Activated T-helper 2 cell treated with anti-CD3 and anti-CD28 coated beads, Interferon-gamma antibody, Interleukin-2, Interleukin-4, amounts not matched to agents 10 μg/mL and 5 μg/mL and 100 μg/mL, durations not matched to agents 14 hours and 24 hours and 36 hours (primary cell): ENCODE results near the gene ADCY9. TPM values are rescaled to one million over a fixed set of nuclear protein-coding genes. Genes with fewer than 3 reads are reported as not detected.

Experiments
- DNase-seq: peaks from one replicate; pipeline ENCODE4 v3.0.0; 2021; ENCODE audit warnings: low spot score
- H3K27ac Mint-ChIP-seq: one replicate; pipeline ENCODE4 v1.8.0; 2021; ENCODE audit warnings: mixed read lengths
- H3K27me3 Mint-ChIP-seq: one replicate; pipeline ENCODE4 v1.8.0; 2021; ENCODE audit warnings: low read depth, mixed read lengths
- H3K36me3 Mint-ChIP-seq: one replicate; pipeline ENCODE4 v1.8.0; 2021; ENCODE audit warnings: low read depth, mixed read lengths
- H3K4me1 Mint-ChIP-seq: one replicate; pipeline ENCODE4 v1.8.0; 2021; ENCODE audit warnings: low read depth, mixed read lengths
- H3K4me3 Mint-ChIP-seq: one replicate; pipeline ENCODE4 v1.8.0; 2021; ENCODE audit warnings: low read depth, mild to moderate bottlenecking, moderate library complexity, mixed read lengths
- H3K9me3 Mint-ChIP-seq: one replicate; pipeline ENCODE4 v1.8.0; 2021; ENCODE audit warnings: mixed read lengths
- intact Hi-C: fragments of 100-400 bp; cut with micrococcal nuclease; formaldehyde crosslinking; loops from one replicate; pipeline ENCODE4 v1.15.1; 2023
- total RNA-seq: library from RNA; stranded (reverse); gene quantifications from 2 replicates; pipeline ENCODE4 v1.2.3, GENCODE V29; 2022

ADCY9 gene
- total RNA-seq, 1 donor from 2014 or later = 7.7 TPM

GRCh38 chr16:3988824-3989223 lies 127.4 kb downstream of the ADCY9 start:
- Mint-ChIP-seq H3K27ac (no peak overlapping the region), H3K36me3 (no peaks in the 10 kb centered on the region), H3K27me3 (no peaks in the 10 kb centered on the region), H3K4me1 (no peaks in the 10 kb centered on the region), H3K4me3 (no peak overlapping the region), H3K9me3 (no peaks in the 10 kb centered on the region)
- no peak for DNase-seq
- intact Hi-C loops = no loop called here

GRCh38 chr16:3988011-3988410 lies 128.2 kb downstream of the ADCY9 start:
- Mint-ChIP-seq H3K27ac (no peak overlapping the region), H3K9me3 (no peaks in the 10 kb centered on the region), H3K27me3 (no peaks in the 10 kb centered on the region), H3K4me3 (no peak overlapping the region), H3K36me3 (no peaks in the 10 kb centered on the region), H3K4me1 (no peaks in the 10 kb centered on the region)
- intact Hi-C loops = no loop called here
- no peak for DNase-seq

GRCh38 chr16:3987231-3987630 lies 129.0 kb downstream of the ADCY9 start:
- Mint-ChIP-seq H3K9me3 (no peaks in the 10 kb centered on the region), H3K4me3 (no peak overlapping the region), H3K36me3 (no peaks in the 10 kb centered on the region), H3K27ac (no peak overlapping the region), H3K4me1 (peaks cover 2% of the 10 kb centered on the region), H3K27me3 (no peaks in the 10 kb centered on the region)
- DNase-seq = no peak
- intact Hi-C loops = no loop called here

- intact Hi-C loops = no loop called here
- DNase-seq = no peak
- no peaks in the 10 kb centered on the region for H3K36me3 Mint-ChIP-seq
- no peaks in the 10 kb centered on the region for H3K9me3 Mint-ChIP-seq
- H3K27me3 Mint-ChIP-seq = no peaks in the 10 kb centered on the region
- H3K27ac Mint-ChIP-seq = no peak overlapping the region
- no peak overlapping the region for H3K4me3 Mint-ChIP-seq
- H3K4me1 Mint-ChIP-seq = peaks cover 2% of the 10 kb centered on the region
Measured at GRCh38 chr16:3986235-3986544, 130.1 kb downstream of the ADCY9 start.

GRCh38 chr16:3984111-3985060 lies 131.9 kb downstream of the ADCY9 start:
- H3K4me3 Mint-ChIP-seq = no peak overlapping the region
- H3K9me3 Mint-ChIP-seq = no peaks in the 10 kb centered on the region
- no peaks in the 10 kb centered on the region for H3K36me3 Mint-ChIP-seq
- no peak overlapping the region for H3K27ac Mint-ChIP-seq
- intact Hi-C loops = no loop called here
- no peak for DNase-seq
- H3K27me3 Mint-ChIP-seq = no peaks in the 10 kb centered on the region
- H3K4me1 Mint-ChIP-seq = peaks cover 2% of the 10 kb centered on the region

- intact Hi-C loops = no loop called here
- Mint-ChIP-seq H3K27ac (no peak overlapping the region), H3K36me3 (no peaks in the 10 kb centered on the region), H3K4me1 (peaks cover 2% of the 10 kb centered on the region), H3K4me3 (no peak overlapping the region), H3K9me3 (no peaks in the 10 kb centered on the region), H3K27me3 (no peaks in the 10 kb centered on the region)
- peak; percentile 26 for DNase-seq
Measured at GRCh38 chr16:3983081-3983520, 133.1 kb downstream of the ADCY9 start.

GRCh38 chr16:3982216-3982615 lies 134.0 kb downstream of the ADCY9 start:
- Mint-ChIP-seq H3K4me3 (no peak overlapping the region), H3K9me3 (no peaks in the 10 kb centered on the region), H3K27ac (no peak overlapping the region), H3K36me3 (no peaks in the 10 kb centered on the region), H3K27me3 (no peaks in the 10 kb centered on the region), H3K4me1 (peaks cover 2% of the 10 kb centered on the region)
- DNase-seq = no peak
- intact Hi-C loops = no loop called here

GRCh38 chr16:3980253-3981111 lies 135.8 kb downstream of the ADCY9 start:
- Mint-ChIP-seq H3K4me3 (no peak overlapping the region), H3K36me3 (no peaks in the 10 kb centered on the region), H3K9me3 (no peaks in the 10 kb centered on the region)

GRCh38 chr16:3979518-3979917 lies 136.7 kb downstream of the ADCY9 start:
- Mint-ChIP-seq H3K27ac (no peak overlapping the region), H3K27me3 (no peaks in the 10 kb centered on the region), H3K9me3 (no peaks in the 10 kb centered on the region), H3K36me3 (no peaks in the 10 kb centered on the region), H3K4me3 (no peak overlapping the region), H3K4me1 (peaks cover 2% of the 10 kb centered on the region)
- DNase-seq = no peak
- intact Hi-C loops = no loop called here

More at GRCh38 chr16:3980253-3981111, 135.8 kb downstream of the ADCY9 start:
- intact Hi-C loops = no loop called here
- Mint-ChIP-seq H3K4me1 (peaks cover 2% of the 10 kb centered on the region), H3K27ac (no peak overlapping the region), H3K27me3 (no peaks in the 10 kb centered on the region)
- DNase-seq = no peak

GRCh38 chr16:3979070-3979469 lies 137.2 kb downstream of the ADCY9 start:
- Mint-ChIP-seq H3K9me3 (no peaks in the 10 kb centered on the region), H3K4me1 (peaks cover 2% of the 10 kb centered on the region), H3K36me3 (no peaks in the 10 kb centered on the region), H3K4me3 (no peak overlapping the region), H3K27me3 (no peaks in the 10 kb centered on the region), H3K27ac (no peak overlapping the region)
- DNase-seq = no peak
- intact Hi-C loops = no loop called here

- intact Hi-C loops = no loop called here
Measured at GRCh38 chr16:3977376-3977775, 138.9 kb downstream of the ADCY9 start.

GRCh38 chr16:3974751-3975150 lies 141.5 kb downstream of the ADCY9 start:
- Mint-ChIP-seq H3K4me1 (no peaks in the 10 kb centered on the region), H3K4me3 (no peak overlapping the region), H3K9me3 (no peaks in the 10 kb centered on the region), H3K36me3 (no peaks in the 10 kb centered on the region), H3K27ac (no peak overlapping the region), H3K27me3 (no peaks in the 10 kb centered on the region)
- intact Hi-C loops = no loop called here
- DNase-seq = no peak

More at GRCh38 chr16:3977376-3977775, 138.9 kb downstream of the ADCY9 start:
- Mint-ChIP-seq H3K4me1 (no peaks in the 10 kb centered on the region), H3K9me3 (no peaks in the 10 kb centered on the region), H3K4me3 (no peak overlapping the region), H3K27ac (no peak overlapping the region), H3K27me3 (no peaks in the 10 kb centered on the region), H3K36me3 (no peaks in the 10 kb centered on the region)
- DNase-seq = no peak

- H3K4me3 Mint-ChIP-seq = no peak overlapping the region
- no peaks in the 10 kb centered on the region for H3K36me3 Mint-ChIP-seq
- intact Hi-C loops = no loop called here
- no peak for DNase-seq
- H3K9me3 Mint-ChIP-seq = no peaks in the 10 kb centered on the region
- H3K27me3 Mint-ChIP-seq = no peaks in the 10 kb centered on the region
- no peaks in the 10 kb centered on the region for H3K4me1 Mint-ChIP-seq
- H3K27ac Mint-ChIP-seq = no peak overlapping the region
Measured at GRCh38 chr16:3971706-3972105, 144.5 kb downstream of the ADCY9 start.
